ENCODE data around the gene CSF3. TPM values are rescaled to one million over a fixed set of nuclear protein-coding genes. Genes with fewer than 3 reads are reported as not detected.

Gene CSF3
- polyA plus RNA-seq, 1 experiment: not detected

DNA sequence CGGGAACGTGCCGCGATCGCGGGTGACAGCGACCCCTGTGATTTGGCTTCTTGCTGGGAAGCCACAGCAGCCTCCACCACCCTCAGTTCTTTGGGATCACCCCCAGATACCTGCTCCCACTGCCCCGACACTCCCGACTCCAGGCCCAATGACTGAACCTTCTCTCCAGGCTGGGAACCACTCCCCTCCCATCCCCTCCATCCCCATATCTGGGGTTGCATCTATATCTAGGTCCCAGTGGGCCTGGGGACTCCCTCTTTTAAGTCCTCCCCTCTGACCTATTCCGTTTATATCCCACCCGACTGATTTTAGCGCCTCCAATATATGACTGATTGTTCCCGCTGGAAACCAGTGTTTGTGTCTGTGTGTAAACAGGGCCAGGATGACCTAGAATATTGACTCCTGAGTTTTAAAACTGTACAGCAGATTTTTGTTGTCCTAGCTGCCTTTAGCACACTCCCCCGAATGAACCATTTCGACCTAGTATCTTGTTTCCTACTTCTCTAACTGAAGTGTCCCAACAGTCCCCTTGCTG is 34.0 kb upstream of the CSF3 start:
- no peak for DNase-seq (ENCODE audit: low read depth, low spot score)
- Histone ChIP-seq H3K4me3 (ENCODE audit: low read depth, low read length) (peak overlapping the region; percentile 99), H3K9me3 (ENCODE audit: control insufficient read depth, insufficient read depth, low read length) (no peaks in the 10 kb centered on the region; the same call in 1 of the 2 replicates), H3K27ac (ENCODE audit: low read depth, low read length) (peak overlapping the region; percentile 76), H3K27me3 (ENCODE audit: control insufficient read depth, insufficient read depth, low read length) (no peaks in the 10 kb centered on the region)
- CTCF ChIA-PET: interaction anchor here (0.5 to 5.0 kb wide), 14 partner anchors 13 to 358 kb away, joined by 3 to 64 read pairs (median 4); no protein-coding TSS in a partner anchor
- TF ChIP-seq CTCF (IDR thresholded peaks at IDR 0.05; ENCODE audit: low read depth, low read length): peak; percentile 14; the same call in 1 of the 2 replicates
- POLR2A ChIA-PET: interaction anchor here (1.0 to 2.4 kb wide), 10 partner anchors 20 to 251 kb away, joined by 3 to 16 read pairs (median 4); partner anchors contain the start of genes MSL1 and NR1D1

DNA sequence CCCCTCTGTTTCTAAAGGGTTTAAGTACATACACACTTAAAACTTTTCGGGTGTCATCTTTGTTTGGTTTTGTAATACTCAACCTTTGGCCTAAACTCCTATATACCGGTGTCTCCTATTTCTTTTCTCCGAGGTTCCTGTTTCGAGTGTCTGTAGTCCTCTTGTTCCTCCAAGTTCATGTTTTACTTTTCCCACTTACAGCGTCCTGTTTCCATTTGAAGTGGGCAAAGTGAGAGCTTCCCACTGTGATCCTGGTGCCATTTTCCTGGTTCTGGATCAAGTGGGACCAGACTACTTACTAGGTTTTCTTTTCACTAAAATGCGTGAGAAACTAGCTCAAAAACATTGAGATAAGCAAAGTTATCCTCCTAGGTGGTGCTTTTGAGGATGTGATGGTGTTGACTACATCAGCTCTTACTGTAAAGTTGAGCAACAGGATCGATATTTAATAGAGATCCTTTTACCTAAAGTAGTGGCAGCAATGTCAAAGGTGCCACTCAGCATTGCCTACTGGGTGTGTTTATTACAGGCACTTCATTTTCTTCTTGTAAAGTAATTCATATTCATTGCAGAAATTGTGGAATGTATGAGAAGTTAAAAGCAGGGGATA is 33.4 kb upstream of the CSF3 start:
- no peak for DNase-seq (ENCODE audit: low read depth, low spot score)
- ChIA-PET CTCF (interaction anchor here (0.5 to 5.0 kb wide), 7 partner anchors 17 to 265 kb away, joined by 3 to 64 read pairs (median 3); no protein-coding TSS in a partner anchor), POLR2A (interaction anchor here (2.4 kb wide), 1 partner anchor 24 kb away, joined by 12 read pairs; no protein-coding TSS in a partner anchor)
- Histone ChIP-seq H3K9me3 (ENCODE audit: control insufficient read depth, insufficient read depth, low read length) (no peaks in the 10 kb centered on the region; the same call in 1 of the 2 replicates), H3K27me3 (ENCODE audit: control insufficient read depth, insufficient read depth, low read length) (no peaks in the 10 kb centered on the region), H3K27ac (ENCODE audit: low read depth, low read length) (no peak overlapping the region), H3K4me3 (ENCODE audit: low read depth, low read length) (peak overlapping the region; percentile 99)
- no peak for TF ChIP-seq CTCF (IDR thresholded peaks at IDR 0.05; ENCODE audit: low read depth, low read length)

- TF ChIP-seq CTCF (IDR thresholded peaks at IDR 0.05; ENCODE audit: low read depth, low read length): no peak
- Histone ChIP-seq H3K9me3 (ENCODE audit: control insufficient read depth, insufficient read depth, low read length) (no peaks in the 10 kb centered on the region), H3K4me3 (ENCODE audit: low read depth, low read length) (no peak overlapping the region), H3K27me3 (ENCODE audit: control insufficient read depth, insufficient read depth, low read length) (no peaks in the 10 kb centered on the region), H3K27ac (ENCODE audit: low read depth, low read length) (no peak overlapping the region)
- no peak for DNase-seq (ENCODE audit: low read depth, low spot score)
- ChIA-PET POLR2A (no interaction called here), CTCF (interaction anchor here (0.5 kb wide), 1 partner anchor 95 kb away, joined by 4 read pairs; no protein-coding TSS in a partner anchor)
These were observed 26.9 kb upstream of the CSF3 start for GRCh38 chr17:39988206-39988810.

DNA sequence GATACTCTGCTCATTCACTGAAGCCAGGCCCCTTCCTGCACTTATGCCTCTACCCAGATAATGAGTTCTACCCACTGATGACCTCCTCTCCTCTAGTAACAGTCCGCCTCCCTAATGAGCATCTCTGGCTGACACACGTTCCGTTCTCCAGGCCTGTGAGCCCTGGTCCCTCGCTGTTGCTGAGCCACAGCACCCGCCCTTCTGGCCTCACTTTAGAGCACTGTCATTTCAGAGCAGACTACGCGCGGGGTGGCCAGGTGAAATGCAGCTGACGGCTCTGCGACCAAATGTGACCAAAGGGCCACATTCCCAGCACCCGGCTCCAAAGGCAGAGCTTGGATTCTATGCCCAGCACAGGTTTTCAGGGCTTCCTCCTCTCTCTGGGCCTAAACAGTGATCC is 20.8 kb upstream of the CSF3 start:
- Histone ChIP-seq H3K9me3 (ENCODE audit: control insufficient read depth, insufficient read depth, low read length) (no peaks in the 10 kb centered on the region), H3K4me3 (ENCODE audit: low read depth, low read length) (no peak overlapping the region), H3K27me3 (ENCODE audit: control insufficient read depth, insufficient read depth, low read length) (no peaks in the 10 kb centered on the region), H3K27ac (ENCODE audit: low read depth, low read length) (no peak overlapping the region)
- DNase-seq (ENCODE audit: low read depth, low spot score): no peak
- CTCF ChIA-PET: no interaction called here
- POLR2A ChIA-PET: no interaction called here
- TF ChIP-seq CTCF (IDR thresholded peaks at IDR 0.05; ENCODE audit: low read depth, low read length): no peak

DNA sequence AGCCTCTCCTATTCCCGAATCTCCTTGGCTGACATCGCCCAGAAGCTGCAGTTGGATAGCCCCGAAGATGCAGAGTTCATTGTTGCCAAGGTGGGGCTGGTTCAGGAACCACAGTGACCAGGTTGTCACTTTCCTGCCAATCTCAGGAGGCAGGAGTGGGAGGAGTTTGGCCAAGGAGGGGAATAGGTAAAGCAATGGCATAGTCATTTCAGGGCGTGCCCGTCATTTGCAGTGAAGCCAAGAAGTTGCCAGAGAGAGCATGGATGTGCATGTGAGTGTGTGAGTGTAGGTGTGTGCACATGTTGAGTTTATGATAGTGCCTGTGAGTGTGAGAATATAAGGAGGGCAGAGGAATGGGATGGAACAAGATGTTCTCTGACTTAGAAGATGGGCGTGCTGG is 19.8 kb upstream of the CSF3 start:
- ChIA-PET CTCF (interaction anchor here (1.0 kb wide), 1 partner anchor 80 kb away, joined by 5 read pairs; no protein-coding TSS in a partner anchor), POLR2A (no interaction called here)
- no peak for TF ChIP-seq CTCF (IDR thresholded peaks at IDR 0.05; ENCODE audit: low read depth, low read length)

More for the DNA sequence above, 19.8 kb upstream of the CSF3 start:
- Histone ChIP-seq H3K27me3 (ENCODE audit: control insufficient read depth, insufficient read depth, low read length) (no peaks in the 10 kb centered on the region), H3K27ac (ENCODE audit: low read depth, low read length) (no peak overlapping the region), H3K9me3 (ENCODE audit: control insufficient read depth, insufficient read depth, low read length) (no peaks in the 10 kb centered on the region), H3K4me3 (ENCODE audit: low read depth, low read length) (no peak overlapping the region)
- no peak for DNase-seq (ENCODE audit: low read depth, low spot score)
